ENCODE measurements around the gene DDX50.
A peak's percentile ranks its signal among the peaks of the same experiment; 100 is the strongest.

- TF ChIP-seq CTCF (IDR thresholded peaks at IDR 0.05) (peak in 1 of 4 experiments; percentile 23), POLR2A (IDR thresholded peaks at IDR 0.05) (peak in 1 of 2 donors; percentile 16)
These were observed 549 bp upstream of the DDX50 start for GRCh38 chr10:68900427-68901104.
